SU-DHL-6 (cell line): ENCODE data around the gene RPS19.

Source experiments
- H2AFZ ChIP-seq: fragments of 200-600 bp; sonication (generic); 2 replicates; pipeline ENCODE4 v1.6.1; 2014; ENCODE audit warnings: low read depth, mild to moderate bottlenecking, moderate library complexity, mixed read lengths, antibody characterized with exemption, low read length; ENCODE audit not compliant: severe bottlenecking
- H3F3A ChIP-seq: fragments of 200-600 bp; shearing (Covaris generic); 2 replicates; pipeline ENCODE4 v1.6.0; 2016; ENCODE audit warnings: antibody characterized with exemption, mild to moderate bottlenecking; ENCODE audit not compliant: insufficient read depth
- H3K27ac ChIP-seq: fragments of 200-600 bp; sonication (generic); 2 replicates; pipeline ENCODE4 v1.5.1; 2016; ENCODE audit warnings: low read depth, mild to moderate bottlenecking, low read length, moderate library complexity, mixed read lengths
- H3K27me3 ChIP-seq: fragments of 200-600 bp; sonication (generic), shearing (Covaris generic); 2 replicates; pipeline ENCODE4 v1.6.0; 2014; ENCODE audit warnings: mild to moderate bottlenecking, low read length
- H3K36me3 ChIP-seq: fragments of 200-600 bp; sonication (generic); 2 replicates; pipeline ENCODE4 v1.6.1; 2014; ENCODE audit warnings: mild to moderate bottlenecking, low read length, mixed read lengths
- H3K4me2 ChIP-seq: fragments of 300-600, 200-600 bp; shearing (Covaris generic), sonication (generic); 2 replicates; pipeline ENCODE4 v1.6.0; 2014; ENCODE audit warnings: low read length, low read depth, mild to moderate bottlenecking; ENCODE audit not compliant: poor library complexity, severe bottlenecking
- H3K4me3 ChIP-seq: fragments of 200-600 bp; sonication (generic); 2 replicates; pipeline ENCODE4 v1.5.1; 2014; ENCODE audit warnings: antibody characterized with exemption, low read length, mild to moderate bottlenecking, mixed read lengths; ENCODE audit not compliant: insufficient read depth, poor library complexity, severe bottlenecking
- H3K79me2 ChIP-seq: fragments of 200-600 bp; sonication (generic); 2 replicates; pipeline ENCODE4 v1.6.1; 2014; ENCODE audit warnings: mild to moderate bottlenecking, low read length, moderate library complexity; ENCODE audit not compliant: insufficient read depth
- H3K9ac ChIP-seq: fragments of 200-600 bp; sonication (generic); 2 replicates; pipeline ENCODE4 v1.7.0; 2014; ENCODE audit warnings: mild to moderate bottlenecking, low read length
- H3K9me2 ChIP-seq: fragments of 200-600 bp; sonication (generic); replicated peaks from 2 replicates; pipeline ENCODE4 v1.6.1; 2014; ENCODE audit warnings: low read length; ENCODE audit not compliant: insufficient read depth
- H3K9me3 ChIP-seq: fragments of 200-600 bp; sonication (generic); 2 replicates; pipeline ENCODE4 v1.6.1; 2014; ENCODE audit warnings: low read length, mixed read lengths; ENCODE audit not compliant: insufficient read depth
- H4K20me1 ChIP-seq: fragments of 200-600 bp; sonication (generic); 2 replicates; pipeline ENCODE4 v1.6.1; 2014; ENCODE audit warnings: low read depth, mild to moderate bottlenecking, antibody characterized with exemption, low read length, moderate library complexity, mixed read lengths
- CTCF ChIP-seq: fragments of 200-600 bp; sonication (generic); IDR thresholded peaks from one replicate; pipeline ENCODE4 v1.5.1; 2017; ENCODE audit warnings: antibody characterized with exemption, mild to moderate bottlenecking, low read length, moderate library complexity; ENCODE audit not compliant: insufficient read depth, poor library complexity, severe bottlenecking
- EZH2phosphoT487 ChIP-seq: fragments of 200-600 bp; sonication (generic), shearing (Covaris generic); conservative IDR thresholded peaks from 2 replicates; pipeline ENCODE4 v1.6.1; 2018; ENCODE audit warnings: mild to moderate bottlenecking, antibody characterized with exemption, low read length, moderate library complexity, mixed read lengths

The RPS19 gene

GRCh38 chr19:41906271-41906670, 46.2 kb downstream of the RPS19 start:
- TF ChIP-seq CTCF = no peak
- no peak for TF ChIP-seq EZH2phosphoT487
- H3F3A ChIP-seq = peaks cover 67% of the 10 kb centered on the region
- H3K27me3 ChIP-seq = no peaks in the 10 kb centered on the region
- H3K4me3 ChIP-seq = no peak overlapping the region
- no peaks in the 10 kb centered on the region for H4K20me1 ChIP-seq
- no peaks in the 10 kb centered on the region for H3K9me3 ChIP-seq
- peak overlapping the region; percentile 71 for H3K27ac ChIP-seq
- no peak overlapping the region for H3K9ac ChIP-seq
- no peaks in the 10 kb centered on the region for H3K9me2 ChIP-seq
- H2AFZ ChIP-seq = no peak overlapping the region
- peaks cover 2% of the 10 kb centered on the region; the same call in 1 of the 2 replicates for H3K79me2 ChIP-seq
- H3K36me3 ChIP-seq = no peaks in the 10 kb centered on the region
- H3K4me2 ChIP-seq = no peak overlapping the region

- Histone ChIP-seq H3K27ac (peak overlapping the region; percentile 71), H3K36me3 (no peaks in the 10 kb centered on the region), H3K9ac (no peak overlapping the region), H3K27me3 (no peaks in the 10 kb centered on the region), H3K4me3 (no peak overlapping the region), H4K20me1 (no peaks in the 10 kb centered on the region), H3F3A (peaks cover 76% of the 10 kb centered on the region), H3K9me2 (no peaks in the 10 kb centered on the region), H3K79me2 (peaks cover 11% of the 10 kb centered on the region; the same call in 1 of the 2 replicates), H2AFZ (no peak overlapping the region), H3K4me2 (no peak overlapping the region), H3K9me3 (no peaks in the 10 kb centered on the region)
- TF ChIP-seq EZH2phosphoT487 = no peak
- TF ChIP-seq CTCF = no peak
Observed at GRCh38 chr19:41906916-41907680, 47.0 kb downstream of the RPS19 start.

GRCh38 chr19:41907994-41908615, 48.0 kb downstream of the RPS19 start:
- H3K9me2 ChIP-seq = no peaks in the 10 kb centered on the region
- H3K36me3 ChIP-seq = no peaks in the 10 kb centered on the region
- peaks cover 15% of the 10 kb centered on the region; the same call in 1 of the 2 replicates for H3K79me2 ChIP-seq
- H3F3A ChIP-seq = peaks cover 84% of the 10 kb centered on the region
- TF ChIP-seq CTCF (no peak), EZH2phosphoT487 (no peak)
- no peak overlapping the region for H2AFZ ChIP-seq
- peak overlapping the region; percentile 95 for H3K4me2 ChIP-seq
- no peaks in the 10 kb centered on the region for H3K27me3 ChIP-seq
- no peaks in the 10 kb centered on the region for H4K20me1 ChIP-seq
- H3K9ac ChIP-seq = no peak overlapping the region
- H3K4me3 ChIP-seq = no peak overlapping the region
- no peaks in the 10 kb centered on the region for H3K9me3 ChIP-seq
- H3K27ac ChIP-seq = peak overlapping the region; percentile 99
